B cell (primary cell): ENCODE results near the gene MICU1.

Source experiments
- EZH2 ChIP-seq: IDR thresholded peaks from 2 replicates; pipeline ENCODE4 v1.6.1; 2012; ENCODE audit warnings: borderline replicate concordance, low read depth, mild to moderate bottlenecking, moderate library complexity, low read length; ENCODE audit not compliant: insufficient read depth, poor library complexity, severe bottlenecking
- TF ChIP-seq, protein P1 (sequence below): fragments of 200-600 bp; IDR thresholded peaks from one replicate; pipeline ENCODE4 v1.8.0; 2022; ENCODE audit warnings: antibody characterized with exemption, mild to moderate bottlenecking

GRCh38 chr10:72364239-72364777 lies 261.6 kb downstream of the MICU1 start:
- TF ChIP-seq, protein P1, sequence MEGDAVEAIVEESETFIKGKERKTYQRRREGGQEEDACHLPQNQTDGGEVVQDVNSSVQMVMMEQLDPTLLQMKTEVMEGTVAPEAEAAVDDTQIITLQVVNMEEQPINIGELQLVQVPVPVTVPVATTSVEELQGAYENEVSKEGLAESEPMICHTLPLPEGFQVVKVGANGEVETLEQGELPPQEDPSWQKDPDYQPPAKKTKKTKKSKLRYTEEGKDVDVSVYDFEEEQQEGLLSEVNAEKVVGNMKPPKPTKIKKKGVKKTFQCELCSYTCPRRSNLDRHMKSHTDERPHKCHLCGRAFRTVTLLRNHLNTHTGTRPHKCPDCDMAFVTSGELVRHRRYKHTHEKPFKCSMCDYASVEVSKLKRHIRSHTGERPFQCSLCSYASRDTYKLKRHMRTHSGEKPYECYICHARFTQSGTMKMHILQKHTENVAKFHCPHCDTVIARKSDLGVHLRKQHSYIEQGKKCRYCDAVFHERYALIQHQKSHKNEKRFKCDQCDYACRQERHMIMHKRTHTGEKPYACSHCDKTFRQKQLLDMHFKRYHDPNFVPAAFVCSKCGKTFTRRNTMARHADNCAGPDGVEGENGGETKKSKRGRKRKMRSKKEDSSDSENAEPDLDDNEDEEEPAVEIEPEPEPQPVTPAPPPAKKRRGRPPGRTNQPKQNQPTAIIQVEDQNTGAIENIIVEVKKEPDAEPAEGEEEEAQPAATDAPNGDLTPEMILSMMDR: peak; percentile 87
- TF ChIP-seq EZH2: no peak
